ENCODE data around the gene CACNA2D3.

CACNA2D3 gene

GRCh38 chr3:54537506-54537905, 415.2 kb downstream of the CACNA2D3 start:
- DNase-seq: no peak

- no peak for DNase-seq
Measured at GRCh38 chr3:54538346-54538745, 416.0 kb downstream of the CACNA2D3 start.

DNA sequence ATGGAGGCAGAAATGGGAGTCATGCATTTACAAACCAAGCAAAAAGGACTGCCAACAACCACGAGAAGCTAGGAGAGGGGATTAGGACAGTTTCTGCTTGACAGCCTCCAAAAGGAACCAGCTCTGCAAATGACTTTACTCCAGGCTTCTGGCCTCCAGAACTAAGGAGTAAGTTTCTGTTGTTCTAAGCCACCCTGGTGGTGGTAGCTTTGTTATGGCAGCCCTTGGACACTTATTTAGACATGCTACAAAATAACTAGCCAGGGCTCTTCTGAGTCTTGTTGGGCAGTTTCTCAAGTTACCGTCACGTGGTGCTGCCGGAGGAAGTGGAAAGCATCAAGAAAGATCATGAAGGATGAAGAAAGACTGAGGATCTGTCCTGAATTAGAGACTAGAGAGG, 419.0 kb downstream of the CACNA2D3 start:
- DNase-seq: no peak

GRCh38 chr3:54543446-54543845, 421.1 kb downstream of the CACNA2D3 start:
- DNase-seq: no peak

DNA sequence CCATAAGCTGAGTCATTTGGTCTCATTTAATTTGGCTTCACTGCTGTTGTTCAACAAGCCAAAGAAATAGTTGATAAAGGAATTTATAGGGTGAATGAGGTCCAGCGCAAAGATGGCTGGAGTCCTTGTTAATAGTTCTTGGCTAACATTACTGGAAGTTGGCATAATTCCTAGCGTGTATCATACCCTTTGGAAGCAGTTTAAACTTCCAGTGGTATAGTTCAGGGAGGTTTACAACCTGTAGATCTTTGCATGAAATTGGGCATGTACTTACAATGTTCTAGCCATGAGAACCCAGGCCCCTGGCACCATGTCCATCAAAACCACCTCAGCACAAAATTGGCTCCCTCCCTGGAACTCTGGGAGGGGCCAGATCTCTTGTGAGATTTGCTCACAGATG, 424.7 kb downstream of the CACNA2D3 start:
- DNase-seq: no peak

DNA sequence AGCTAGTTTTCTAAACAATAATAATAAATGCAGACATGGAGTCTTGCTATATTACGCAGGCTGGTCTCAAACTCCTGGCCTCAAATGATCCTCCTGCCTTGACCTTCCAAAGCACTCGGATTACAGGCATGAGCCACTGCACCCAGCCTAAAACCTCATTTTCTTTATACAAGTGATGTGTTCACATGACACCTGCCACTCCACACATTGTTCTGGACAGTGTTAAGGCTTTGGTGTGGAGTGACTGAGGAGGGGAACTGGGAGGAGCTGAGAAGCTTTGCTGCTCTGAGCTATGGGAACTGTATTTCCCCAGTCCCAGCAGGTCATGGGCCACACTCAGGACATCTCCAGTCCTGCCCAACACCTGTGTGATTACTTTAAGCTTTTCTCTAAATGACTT, 425.5 kb downstream of the CACNA2D3 start:
- no peak for DNase-seq

GRCh38 chr3:54549607-54550220, 427.4 kb downstream of the CACNA2D3 start:
- DNase-seq: no peak

- DNase-seq: no peak
Measured at GRCh38 chr3:54550221-54550977, 428.0 kb downstream of the CACNA2D3 start.

GRCh38 chr3:54556630-54557029, 434.3 kb downstream of the CACNA2D3 start:
- no peak for DNase-seq

DNA sequence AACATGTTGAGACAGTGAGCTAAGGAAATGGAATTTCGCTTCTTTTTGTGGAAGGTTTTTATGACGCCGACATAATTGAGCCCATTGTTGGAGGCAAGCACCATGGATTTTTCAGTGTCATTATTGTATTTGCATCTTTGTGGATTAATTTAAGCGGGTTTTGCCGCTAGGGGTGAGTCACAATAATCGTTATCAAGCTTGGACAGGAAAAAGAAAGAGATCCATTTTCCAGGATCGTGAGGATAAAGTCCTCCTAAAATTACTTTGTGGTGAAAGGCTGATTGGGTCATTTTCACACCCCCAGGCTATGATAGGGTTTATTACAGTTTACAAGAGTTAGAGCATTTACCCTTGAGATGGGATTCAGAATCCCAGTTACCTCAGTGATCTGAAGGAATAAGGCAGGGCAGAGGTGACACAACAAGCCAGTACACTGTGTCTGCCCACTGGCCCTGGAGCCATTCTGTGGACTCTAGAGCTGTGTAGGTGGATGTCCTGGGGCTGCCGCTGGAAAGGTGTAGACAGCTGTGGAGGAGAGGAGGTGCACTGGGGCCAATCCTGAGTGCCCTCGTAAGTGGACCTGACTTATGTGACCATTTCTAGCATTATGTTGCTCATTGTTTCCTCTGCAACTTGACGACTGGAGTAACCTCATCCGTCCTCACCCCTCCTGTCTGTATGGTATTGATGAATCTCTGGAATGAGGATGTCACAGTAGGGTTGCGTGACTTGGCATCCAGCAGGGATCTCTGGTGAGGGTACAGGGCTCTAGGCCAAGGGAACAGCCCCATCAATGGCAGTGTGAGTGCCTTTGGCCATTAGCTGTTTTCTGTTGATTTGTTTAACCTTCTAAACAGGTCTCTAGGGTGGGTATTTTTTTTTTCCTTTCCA, 435.4 kb downstream of the CACNA2D3 start:
- DNase-seq: no peak

GRCh38 chr3:54563501-54564200, 441.3 kb downstream of the CACNA2D3 start:
- DNase-seq: no peak

DNA sequence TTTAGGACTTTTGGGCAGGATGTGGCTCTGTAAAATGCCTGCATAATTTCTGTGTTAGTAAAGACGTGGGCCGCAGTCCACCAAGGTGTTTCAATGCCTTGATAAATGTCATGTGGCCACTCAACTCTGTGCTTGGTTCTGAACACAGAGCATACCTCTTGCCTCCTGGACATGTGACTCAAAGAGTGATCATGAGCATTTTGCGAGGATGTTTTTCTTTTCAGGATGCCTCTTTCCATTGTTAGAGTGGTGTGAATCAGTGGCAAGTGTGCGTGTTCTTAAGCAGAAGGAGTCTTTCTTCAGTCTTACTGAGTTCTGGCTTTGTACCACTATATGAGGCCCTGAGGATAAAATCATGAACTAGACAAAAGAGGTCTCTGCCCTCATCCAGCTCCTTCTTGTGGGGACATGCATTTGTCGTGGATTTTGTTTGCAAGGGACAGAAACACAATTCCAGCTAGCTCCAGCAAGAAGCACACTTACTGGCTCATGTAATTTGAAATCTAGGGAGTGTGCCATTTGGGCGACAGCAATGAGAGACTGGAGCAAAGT, 442.1 kb downstream of the CACNA2D3 start:
- no peak for DNase-seq

DNA sequence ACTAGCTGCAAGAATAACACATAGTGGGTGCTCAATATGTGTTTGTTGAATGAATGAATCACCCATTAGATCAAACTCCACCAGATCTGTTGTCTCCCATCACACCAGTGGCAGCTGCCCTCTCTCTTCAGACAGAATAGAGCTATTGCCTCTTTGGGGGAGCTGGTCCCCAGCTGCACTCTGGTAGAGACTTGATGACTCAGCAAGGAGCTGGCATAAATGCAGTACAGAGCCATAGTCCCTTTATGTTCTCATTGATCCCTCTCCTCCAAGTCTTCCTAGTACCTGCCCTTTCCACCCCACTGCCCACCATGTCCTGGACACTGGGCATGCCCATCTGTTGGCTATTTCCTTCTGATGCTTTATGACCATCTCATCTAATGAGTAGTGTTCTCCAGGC, 443.6 kb downstream of the CACNA2D3 start:
- no peak for DNase-seq

- no peak for DNase-seq
Measured at GRCh38 chr3:54567949-54568348, 445.6 kb downstream of the CACNA2D3 start.

DNA sequence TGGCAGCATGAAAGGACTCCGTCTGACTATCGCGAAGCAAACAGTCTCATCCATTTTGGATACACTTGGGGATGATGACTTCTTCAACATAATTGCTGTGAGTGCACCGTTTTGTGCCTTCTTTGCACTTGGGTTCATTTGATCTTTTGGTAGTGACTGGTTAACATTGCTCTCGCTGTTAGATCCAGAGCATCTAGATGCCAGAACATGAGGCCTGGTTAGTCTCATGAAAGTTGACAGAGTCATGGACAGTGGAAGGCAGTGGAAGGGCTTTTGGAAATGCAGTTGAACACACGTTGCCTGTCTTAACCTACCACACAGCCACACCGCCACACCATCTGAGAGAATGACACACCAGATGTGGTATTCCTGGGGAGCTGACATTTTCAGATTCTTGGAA, 447.7 kb downstream of the CACNA2D3 start:
- DNase-seq: no peak

DNA sequence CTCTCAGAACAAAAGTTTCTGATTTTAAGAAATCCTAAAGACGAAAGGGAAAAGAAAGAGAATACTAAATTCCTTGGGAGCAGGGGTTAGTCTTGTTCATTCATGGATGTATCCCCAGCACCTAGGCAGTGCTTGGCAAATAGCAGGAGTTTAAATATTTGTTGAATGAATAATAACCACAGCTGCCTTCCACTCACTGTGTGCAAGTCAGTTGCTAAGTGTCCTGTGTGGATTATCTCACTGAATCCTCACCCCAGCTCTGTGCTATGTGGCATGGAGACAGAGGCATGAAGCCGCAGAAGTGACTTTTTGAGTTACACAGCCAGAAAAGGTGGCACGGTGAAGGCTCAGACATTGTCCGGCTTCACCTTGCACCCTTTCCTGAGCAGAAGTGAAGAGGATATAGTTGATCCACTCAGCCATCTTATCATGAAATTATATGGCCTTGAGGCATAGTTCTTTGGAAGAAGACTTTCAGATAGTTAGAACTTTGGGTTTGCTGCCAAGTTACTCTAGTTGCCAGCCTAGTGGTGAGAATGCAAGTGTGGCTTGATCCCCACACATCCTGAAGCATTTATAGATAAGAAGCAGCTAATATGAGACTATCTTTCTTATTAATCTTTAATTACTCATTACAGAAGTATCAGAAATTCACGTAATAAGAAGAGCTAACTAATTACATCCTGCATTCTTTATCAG, 450.0 kb downstream of the CACNA2D3 start:
- no peak for DNase-seq

GRCh38 chr3:54573858-54574257, 451.5 kb downstream of the CACNA2D3 start:
- no peak for DNase-seq

DNA sequence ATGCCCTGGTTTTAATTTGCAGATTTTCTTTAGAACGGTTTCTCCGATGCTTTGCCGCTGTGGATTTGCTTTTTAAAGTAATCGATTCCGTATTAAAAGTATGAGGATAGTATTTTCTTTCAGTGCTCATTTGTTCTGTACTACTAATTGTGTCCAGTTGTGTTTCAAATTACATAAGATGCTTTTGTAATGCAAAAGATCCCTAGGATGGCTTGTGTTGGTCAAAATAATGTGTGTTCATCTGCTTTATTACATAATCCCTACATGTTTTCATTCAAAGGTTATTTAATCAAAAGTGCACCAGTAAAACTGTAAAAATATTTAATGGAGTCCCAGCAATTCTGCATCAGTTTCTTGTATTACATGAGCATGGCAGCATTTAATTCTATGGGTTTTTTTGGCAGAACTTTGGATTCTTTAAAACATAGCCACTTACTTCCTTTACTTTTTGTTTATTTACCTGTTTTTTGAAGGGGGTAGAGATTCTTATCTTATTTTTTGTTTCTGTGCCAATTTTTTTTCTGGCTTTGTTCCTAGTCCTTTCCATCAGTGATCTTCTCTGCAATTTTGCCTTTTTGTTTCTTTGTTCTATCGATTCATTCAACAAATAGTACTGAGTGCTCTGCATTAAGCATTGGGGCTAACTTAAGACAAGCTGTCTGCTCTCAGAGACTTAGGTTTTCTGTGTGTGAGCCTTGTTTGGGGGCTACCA, 452.7 kb downstream of the CACNA2D3 start:
- no peak for DNase-seq

GRCh38 chr3:54575618-54575960, 453.2 kb downstream of the CACNA2D3 start:
- no peak for DNase-seq

DNA sequence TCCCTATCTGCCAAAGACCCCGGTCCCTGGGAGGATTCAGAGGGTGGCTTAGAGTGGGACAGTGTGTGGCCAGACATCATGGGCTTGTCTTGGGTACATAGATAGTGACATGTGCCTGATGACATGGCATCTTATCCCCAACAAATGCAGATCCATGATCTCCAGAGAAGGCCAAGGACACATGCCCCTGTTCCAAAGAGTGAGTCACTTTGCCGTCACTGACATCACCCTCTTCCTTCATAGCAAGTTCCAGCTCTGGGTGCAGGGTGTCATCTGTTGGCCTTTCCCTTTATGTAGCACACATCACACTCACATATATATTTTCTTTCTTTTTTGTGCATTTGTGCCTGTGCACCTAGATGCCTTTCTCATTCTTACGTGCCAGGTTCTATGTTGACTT, 455.0 kb downstream of the CACNA2D3 start:
- DNase-seq: no peak

- no peak for DNase-seq
Measured at GRCh38 chr3:54578417-54578816, 456.1 kb downstream of the CACNA2D3 start.

GRCh38 chr3:54580453-54580852, 458.1 kb downstream of the CACNA2D3 start:
- DNase-seq: no peak

Measured in effector CD8-positive, alpha-beta T cell (primary cell).